B cell (primary cell): ENCODE measurements around the gene ZEB2. TPM values are rescaled to one million over a fixed set of nuclear protein-coding genes. Genes with fewer than 3 reads are reported as not detected.

Experiments
- ATAC-seq: fragments of 200-7000 bp; cut with Tn5 transposase; one replicate; pipeline ENCODE4 v1.10.0; 2021; ENCODE audit warnings: low read depth, mild to moderate bottlenecking, moderate number of reproducible peaks, moderate library complexity
- CTCF ChIA-PET: fragments of 350-600 bp; sonication (Branson Sonifier 250); formaldehyde crosslinking; loops from one replicate; lab custom pipeline; 2021; ENCODE audit warnings: antibody characterized with exemption, inconsistent platforms; lab: Charles Lee
- POLR2A ChIA-PET: fragments of 350-600 bp; sonication (Branson Sonifier 250); formaldehyde crosslinking; loops from one replicate; lab custom pipeline; 2021; ENCODE audit warnings: antibody characterized with exemption; lab: Charles Lee
- DNase-seq: peaks from one replicate; pipeline ENCODE4 v3.0.0; 2013
- H2AFZ ChIP-seq: 2 replicates; pipeline ENCODE4 v1.6.1; 2012; ENCODE audit warnings: mild to moderate bottlenecking, low read depth, low read length; ENCODE audit not compliant: insufficient read depth, poor library complexity, severe bottlenecking
- H3K27ac ChIP-seq, 2 donors: 1 replicate in 1 of 2; 2 replicates in 1 of 2; pipeline ENCODE4 v1.5.1; 2012 to 2013; ENCODE audit warnings: low read length in 2 of 2, mild to moderate bottlenecking in 2 of 2, moderate library complexity in 1 of 2
- H3K27me3 ChIP-seq, 4 experiments: fragments of 200-600 bp in 1 of 4; sonication (generic) in 1 of 4; replicated peaks in 1 of 4; 1 replicate in 2 of 4; 2 replicates in 2 of 4; pipeline versions ENCODE4 v1.6.1 to v1.7.0; 2013 to 2016; ENCODE audit warnings: low read length in 3 of 4, mild to moderate bottlenecking in 2 of 4, mixed read lengths in 1 of 4, moderate library complexity in 1 of 4; ENCODE audit not compliant: insufficient read depth in 4 of 4, control insufficient read depth in 3 of 4; ENCODE audit errors: control extremely low read depth in 1 of 4
- H3K36me3 ChIP-seq, 2 experiments: replicated peaks in 1 of 2; 1 replicate in 1 of 2; 2 replicates in 1 of 2; pipeline versions ENCODE4 v1.6.1 to v1.7.1; 2013; ENCODE audit warnings: low read length in 1 of 2; ENCODE audit not compliant: insufficient read depth in 2 of 2, control insufficient read depth in 1 of 2; ENCODE audit errors: control extremely low read depth in 1 of 2, extremely low read depth in 1 of 2
- H3K4me1 ChIP-seq, 2 donors: fragments of 200-600 bp in 1 of 2; sonication (generic) in 1 of 2; 1 replicate in 1 of 2; 2 replicates in 1 of 2; pipeline versions ENCODE4 v1.5.1 to v1.6.1; 2013 to 2017; ENCODE audit warnings: low read length in 2 of 2; ENCODE audit not compliant: control insufficient read depth in 2 of 2, insufficient read depth in 2 of 2
- H3K4me2 ChIP-seq: replicated peaks from 2 replicates; pipeline ENCODE3; 2012; ENCODE audit warnings: mild to moderate bottlenecking, low read depth, low read length; ENCODE audit not compliant: poor library complexity, severe bottlenecking
- H3K4me3 ChIP-seq, 5 experiments: fragments of 200-600 bp in 1 of 5; sonication (generic) in 1 of 5; 1 replicate in 3 of 5; 2 replicates in 2 of 5; pipeline versions ENCODE4 v1.5.1 to v1.7.0; 2011 to 2016; ENCODE audit warnings: low read length in 4 of 5, mild to moderate bottlenecking in 4 of 5, low read depth in 2 of 5, control low read depth in 1 of 5, moderate library complexity in 1 of 5; ENCODE audit not compliant: insufficient read depth in 1 of 5; ENCODE audit errors: control extremely low read depth in 1 of 5, extremely low read depth in 1 of 5
- H3K79me2 ChIP-seq: fragments of 200-600 bp; sonication (generic); one replicate; pipeline ENCODE4 v1.6.0; 2016; ENCODE audit warnings: low read length; ENCODE audit not compliant: control insufficient read depth, insufficient read depth
- H3K9ac ChIP-seq: fragments of 200-600 bp; sonication (generic); 2 replicates; pipeline ENCODE4 v1.6.1; 2017; ENCODE audit warnings: mild to moderate bottlenecking, low read length, moderate library complexity
- H3K9me3 ChIP-seq, 3 donors: one replicate each; pipeline versions ENCODE4 v1.6.1 to v1.7.1; 2013; ENCODE audit warnings: low read length in 2 of 3; ENCODE audit not compliant: control insufficient read depth in 2 of 3, insufficient read depth in 1 of 3; ENCODE audit errors: control extremely low read depth in 1 of 3
- H4K20me1 ChIP-seq: 2 replicates; pipeline ENCODE4 v1.6.0; 2012; ENCODE audit warnings: mild to moderate bottlenecking, low read length; ENCODE audit not compliant: insufficient read depth, control insufficient read depth, poor library complexity, severe bottlenecking
- H3K27ac Mint-ChIP-seq: one replicate; pipeline ENCODE4 v1.8.0; 2021; ENCODE audit warnings: mixed read lengths
- H3K27me3 Mint-ChIP-seq: one replicate; pipeline ENCODE4 v1.8.0; 2021; ENCODE audit warnings: mixed read lengths
- H3K4me1 Mint-ChIP-seq: one replicate; pipeline ENCODE4 v1.8.0; 2021; ENCODE audit warnings: mixed read lengths
- H3K4me3 Mint-ChIP-seq: one replicate; pipeline ENCODE4 v1.8.0; 2021; ENCODE audit warnings: mixed read lengths
- H3K9me3 Mint-ChIP-seq: one replicate; pipeline ENCODE4 v1.8.0; 2022; ENCODE audit warnings: mixed read lengths; ENCODE audit not compliant: insufficient read depth
- CTCF ChIP-seq: fragments of 200-600 bp; IDR thresholded peaks from one replicate; pipeline ENCODE4 v1.8.0; 2022; ENCODE audit warnings: antibody characterized with exemption, mild to moderate bottlenecking
- EZH2 ChIP-seq: IDR thresholded peaks from 2 replicates; pipeline ENCODE4 v1.6.1; 2012; ENCODE audit warnings: borderline replicate concordance, low read depth, mild to moderate bottlenecking, moderate library complexity, low read length; ENCODE audit not compliant: insufficient read depth, poor library complexity, severe bottlenecking
- WGBS: methylation state at CpG from one replicate; pipeline ENCODE4 v1.1.5; 2013; ENCODE audit warnings: missing lambda C conversion rate; ENCODE audit not compliant: insufficient coverage; 5-methylcytosine and 5-hydroxymethylcytosine counted together
- intact Hi-C: fragments of 100-400 bp; cut with micrococcal nuclease; formaldehyde crosslinking; loops from one replicate; pipeline ENCODE4 v1.10.0; 2022
- polyA plus RNA-seq: library from polyadenylated mRNA; depleted of rRNA; stranded (reverse); fragments of >200 nt; gene quantifications from 2 replicates; pipeline ENCODE4 v1.2.3, GENCODE V29; 2012
- total RNA-seq, 2 donors: library from RNA; stranded (reverse); fragments of 120-200 nt in 1 of 2; gene quantifications; 1 replicate in 1 of 2; 2 replicates in 1 of 2; pipeline versions ENCODE4 v1.2.3 to v1.2.4, GENCODE V29; 2013 to 2022

The ZEB2 gene
- total and polyA plus RNA-seq, 2 donors (not counting 1 experiment from before 2014, with no cell fraction given), result 56.3 to 217 TPM

- H3K27me3 ChIP-seq, result peaks cover 0 to 4% (median 0%) of the 10 kb centered on the region in 4 experiments
- Mint-ChIP-seq H3K4me1 (peaks cover 2% of the 10 kb centered on the region), H3K9me3 (no peaks in the 10 kb centered on the region), H3K4me3 (no peak overlapping the region), H3K27me3 (peaks cover 4% of the 10 kb centered on the region), H3K27ac (no peak overlapping the region)
- H2AFZ ChIP-seq, result no peak overlapping the region
- H3K4me3 ChIP-seq, result no peak overlapping the region
- intact Hi-C loops, result no loop called here
- WGBS, result no CpG with 5 or more reads among the region's 4 CpGs
- no peak overlapping the region for H3K4me2 ChIP-seq
- no peaks in the 10 kb centered on the region for H3K36me3 ChIP-seq
- DNase-seq (no peak), ATAC-seq (no peak)
- peaks cover 0 to 1% (median 0%) of the 10 kb centered on the region in 3 donors for H3K9me3 ChIP-seq
- POLR2A ChIA-PET, result no interaction called here
- no peaks in the 10 kb centered on the region for H3K4me1 ChIP-seq
- H4K20me1 ChIP-seq, result no peaks in the 10 kb centered on the region
- H3K79me2 ChIP-seq, result no peaks in the 10 kb centered on the region
- CTCF ChIA-PET, result interaction anchor here (1.2 kb wide), 1 partner anchor 10 kb away, joined by 3 read pairs; no protein-coding TSS in a partner anchor
- no peak overlapping the region for H3K9ac ChIP-seq
- no peak for TF ChIP-seq CTCF
- no peak for TF ChIP-seq EZH2
- H3K27ac ChIP-seq, result no peak overlapping the region
Observed at GRCh38 chr2:144539289-144539782, 19.4 kb upstream of the ZEB2 start.

- Mint-ChIP-seq H3K27ac (no peak overlapping the region), H3K9me3 (no peaks in the 10 kb centered on the region), H3K4me1 (no peaks in the 10 kb centered on the region), H3K27me3 (peaks cover 6% of the 10 kb centered on the region), H3K4me3 (no peak overlapping the region)
- ChIA-PET POLR2A (no interaction called here), CTCF (no interaction called here)
- no peak for ATAC-seq
- Histone ChIP-seq H3K79me2 (no peaks in the 10 kb centered on the region), H3K4me1 (no peaks in the 10 kb centered on the region), H3K27ac (no peak overlapping the region), H3K9ac (no peak overlapping the region), H3K4me2 (no peak overlapping the region), H2AFZ (no peak overlapping the region), H4K20me1 (no peaks in the 10 kb centered on the region), H3K9me3 (no peaks in the 10 kb centered on the region), H3K36me3 (no peaks in the 10 kb centered on the region), H3K4me3 (no peak overlapping the region), H3K27me3 (no peaks in the 10 kb centered on the region)
- no peak for DNase-seq
- no peak for TF ChIP-seq EZH2
- no peak for TF ChIP-seq CTCF
- WGBS, result 83% methylated on average over 1 of the region's 2 CpGs
- intact Hi-C loops, result no loop called here
Observed at GRCh38 chr2:144535300-144535699, 15.4 kb upstream of the ZEB2 start.
